GM12873 (cell line): ENCODE measurements around the gene HDAC4.

Experiments
- CTCF ChIP-seq: IDR thresholded peaks from 2 replicates; pipeline ENCODE4 v1.5.1; 2012; ENCODE audit warnings: low read depth, mild to moderate bottlenecking, moderate library complexity, low read length, control low read depth; ENCODE audit not compliant: insufficient read depth; ENCODE audit errors: missing control alignments

Gene HDAC4

GRCh38 chr2:239226677-239227581 is 173.9 kb downstream of the HDAC4 start:
- no peak for TF ChIP-seq CTCF

GRCh38 chr2:239225871-239226561 is 174.8 kb downstream of the HDAC4 start:
- TF ChIP-seq CTCF = no peak

GRCh38 chr2:239225371-239225851 is 175.4 kb downstream of the HDAC4 start:
- TF ChIP-seq CTCF = no peak

GRCh38 chr2:239224955-239225354 is 175.9 kb downstream of the HDAC4 start:
- no peak for TF ChIP-seq CTCF

GRCh38 chr2:239224199-239224570 is 176.6 kb downstream of the HDAC4 start:
- TF ChIP-seq CTCF = no peak

GRCh38 chr2:239223310-239224198 is 177.3 kb downstream of the HDAC4 start:
- TF ChIP-seq CTCF = no peak
